Motor neuron (in vitro differentiated cells): Measurements from ENCODE around the gene CCDC13. TPM values are rescaled to one million over a fixed set of nuclear protein-coding genes. Genes with fewer than 3 reads are reported as not detected.
A peak's percentile ranks its signal among the peaks of the same experiment; 100 is the strongest.

ENCODE experiments used
- ATAC-seq, 8 experiments: fragments of 200-7000 bp; cut with Tn5 transposase; replicated peaks in 6 of 8; 2 replicates each; pipeline ENCODE4 v1.8.0; 2021; ENCODE audit warnings: mild to moderate bottlenecking in 8 of 8, moderate library complexity in 8 of 8
- H3K27ac ChIP-seq, 2 donors: fragments of 250-450 bp; sonication (Bioruptor Pico); 2 replicates each; pipeline ENCODE4 v1.9.0; 2021; ENCODE audit warnings: antibody characterized with exemption in 2 of 2, mild to moderate bottlenecking in 2 of 2, moderate library complexity in 1 of 2
- H3K4me1 ChIP-seq, 2 donors: fragments of 250-450 bp; sonication (Bioruptor Pico); replicated peaks in 1 of 2; 2 replicates each; pipeline ENCODE4 v1.6.1; 2021; ENCODE audit warnings: antibody characterized with exemption in 2 of 2, mild to moderate bottlenecking in 2 of 2, moderate library complexity in 1 of 2
- H3K4me3 ChIP-seq, 5 donors: fragments of 250-450 bp; sonication (Bioruptor Pico); 2 replicates each; pipeline ENCODE4 v1.9.0; 2021; ENCODE audit warnings: antibody characterized with exemption in 5 of 5, mild to moderate bottlenecking in 5 of 5, moderate library complexity in 4 of 5
- WGBS, 10 experiments: fragments of 450-650 bp; shearing (Covaris generic); methylation state at CpG; one replicate each; pipeline ENCODE4 v1.0.0; 2022; 5-methylcytosine and 5-hydroxymethylcytosine counted together
- in situ Hi-C, 9 experiments: fragments of 400-800 bp; cut with MboI; loops; one replicate each; pipeline ENCODE4 v1.15.0; 2021; ENCODE audit warnings: low sequenced_read_pairs in 9 of 9, low pct_unique_long_range_greater_than_20kb in 2 of 9; ENCODE audit not compliant: unreplicated experiment in 9 of 9
- total RNA-seq, 8 experiments: library from RNA; unstranded; fragments of 300-600 nt; gene quantifications; 2 replicates each; pipeline versions ENCODE4 v1.2.3 to v1.2.4, GENCODE V29; 2022

Gene CCDC13
- total RNA-seq, 8 experiments from 2014 or later, result 1.0 to 18.8 (median 1.5) TPM

- Histone ChIP-seq H3K27ac (no peak overlapping the region), H3K4me1 (no peaks in the 10 kb centered on the region), H3K4me3 (no peak overlapping the region)
- ATAC-seq, result no peak
- WGBS, 10 experiments, result 80 to 100% (median 100%) methylated on average over 1 of the region's 1 CpG; no CpG with 5 or more reads in 1 of the 10 experiments
- in situ Hi-C loops, result no loop called here
Observed at GRCh38 chr3:42786212-42786611, 13.2 kb upstream of the CCDC13 start.

GRCh38 chr3:42780892-42781700 lies 8.0 kb upstream of the CCDC13 start:
- in situ Hi-C loops, result no loop called here
- 0 to 94% (median 65%) methylated on average over 2 to 8 of the region's 11 CpGs; no CpG with 5 or more reads in 1 of the 10 experiments for WGBS, 10 experiments
- Histone ChIP-seq H3K4me1 (no peaks in the 10 kb centered on the region), H3K4me3 (no peak overlapping the region), H3K27ac (no peak overlapping the region)
- ATAC-seq, result peak; percentile 67 to 90 (median 85)

- H3K4me1 ChIP-seq, result no peaks in the 10 kb centered on the region
- ATAC-seq, result no peak
- 0 to 90% (median 76%) methylated on average over 1 to 3 of the region's 3 CpGs for WGBS, 10 experiments
- in situ Hi-C loops, result no loop called here
- no peak overlapping the region for H3K27ac ChIP-seq
- no peak overlapping the region for H3K4me3 ChIP-seq
Observed at GRCh38 chr3:42780398-42780797, 7.3 kb upstream of the CCDC13 start.

GRCh38 chr3:42778644-42779043 lies 5.6 kb upstream of the CCDC13 start:
- 11 to 100% (median 85%) methylated on average over 1 to 2 of the region's 2 CpGs; no CpG with 5 or more reads in 4 of the 10 experiments for WGBS, 10 experiments
- no peaks in the 10 kb centered on the region for H3K4me1 ChIP-seq
- in situ Hi-C loops, result no loop called here
- H3K4me3 ChIP-seq, result no peak overlapping the region
- H3K27ac ChIP-seq, result no peak overlapping the region
- no peak for ATAC-seq

GRCh38 chr3:42773409-42773751 lies 327 bp upstream of the CCDC13 start:
- peak; percentile 9 to 47 (median 26) for ATAC-seq
- no peak overlapping the region for H3K27ac ChIP-seq
- H3K4me3 ChIP-seq, result peak overlapping the region; percentile 35 to 46 (median 39)
- 0 to 50% (median 15%) methylated on average over 1 to 6 of the region's 6 CpGs for WGBS, 10 experiments
- H3K4me1 ChIP-seq, result peaks cover 0 to 2% of the 10 kb centered on the region in 2 donors
- in situ Hi-C loops, result no loop called here

GRCh38 chr3:42771271-42771670 lies 1.8 kb downstream of the CCDC13 start:
- 100% methylated on average over 1 of the region's 1 CpG; no CpG with 5 or more reads in 8 of the 10 experiments for WGBS, 10 experiments
- no peak for ATAC-seq
- Histone ChIP-seq H3K4me1 (peaks cover 0 to 2% of the 10 kb centered on the region in 2 donors), H3K4me3 (no peak overlapping the region), H3K27ac (no peak overlapping the region)
- in situ Hi-C loops, result no loop called here

GRCh38 chr3:42769477-42770131 lies 3.4 kb downstream of the CCDC13 start:
- no peak for ATAC-seq
- Histone ChIP-seq H3K4me3 (no peak overlapping the region), H3K4me1 (peaks cover 0 to 2% of the 10 kb centered on the region in 2 donors), H3K27ac (no peak overlapping the region)
- in situ Hi-C loops, result no loop called here
- WGBS, 10 experiments, result 92 to 100% (median 93%) methylated on average over 2 to 3 of the region's 28 CpGs; no CpG with 5 or more reads in 7 of the 10 experiments

GRCh38 chr3:42764561-42765295 lies 8.3 kb downstream of the CCDC13 start:
- H3K4me3 ChIP-seq, result no peak overlapping the region
- WGBS, 10 experiments, result 20 to 83% (median 80%) methylated on average over 1 to 3 of the region's 3 CpGs; no CpG with 5 or more reads in 2 of the 10 experiments
- no peak overlapping the region for H3K27ac ChIP-seq
- in situ Hi-C loops, result no loop called here
- H3K4me1 ChIP-seq, result no peaks in the 10 kb centered on the region
- no peak for ATAC-seq

- in situ Hi-C loops, result no loop called here
- ATAC-seq, result no peak
- H3K27ac ChIP-seq, result no peak overlapping the region
- H3K4me3 ChIP-seq, result no peak overlapping the region
- H3K4me1 ChIP-seq, result no peaks in the 10 kb centered on the region
- WGBS, 10 experiments, result 50 to 79% (median 63%) methylated on average over 1 to 3 of the region's 3 CpGs; no CpG with 5 or more reads in 6 of the 10 experiments
Observed at GRCh38 chr3:42764115-42764514, 8.9 kb downstream of the CCDC13 start.

GRCh38 chr3:42763021-42763420 lies 10.0 kb downstream of the CCDC13 start:
- in situ Hi-C loops, result no loop called here
- WGBS, 10 experiments, result 0 to 100% (median 60%) methylated on average over 1 to 2 of the region's 2 CpGs; no CpG with 5 or more reads in 1 of the 10 experiments
- no peak overlapping the region for H3K27ac ChIP-seq
- no peak overlapping the region for H3K4me3 ChIP-seq
- H3K4me1 ChIP-seq, result no peaks in the 10 kb centered on the region
- ATAC-seq, result peak in 4 of 8 experiments; percentile 49 to 81 (median 58)

GRCh38 chr3:42762046-42762724 lies 10.9 kb downstream of the CCDC13 start:
- ATAC-seq, result no peak

GRCh38 chr3:42758126-42758525 lies 14.9 kb downstream of the CCDC13 start:
- Histone ChIP-seq H3K27ac (no peak overlapping the region), H3K4me3 (no peak overlapping the region), H3K4me1 (peaks cover 0 to 4% of the 10 kb centered on the region in 2 donors)
- no peak for ATAC-seq
- in situ Hi-C loops, result no loop called here
- 60 to 100% (median 73%) methylated on average over 2 to 10 of the region's 11 CpGs; no CpG with 5 or more reads in 3 of the 10 experiments for WGBS, 10 experiments

More at GRCh38 chr3:42762046-42762724, 10.9 kb downstream of the CCDC13 start:
- Histone ChIP-seq H3K4me3 (no peak overlapping the region), H3K27ac (no peak overlapping the region), H3K4me1 (no peaks in the 10 kb centered on the region)
- WGBS, 10 experiments, result 50 to 100% (median 60%) methylated on average over 1 to 6 of the region's 6 CpGs; no CpG with 5 or more reads in 1 of the 10 experiments
- in situ Hi-C loops, result no loop called here
